ENCODE data around the gene ABHD12.

GRCh38 chr20:25270829-25271251, 119.8 kb downstream of the ABHD12 start:
- TF ChIP-seq CTCF (IDR thresholded peaks at IDR 0.05) (no peak), EZH2 (IDR thresholded peaks at IDR 0.05; ENCODE audit: borderline replicate concordance, insufficient read depth, low read depth, low read length, poor library complexity, severe bottlenecking) (no peak)
